ENCODE measurements around the gene DGKQ. TPM values are rescaled to one million over a fixed set of nuclear protein-coding genes. Genes with fewer than 3 reads are reported as not detected.

DGKQ gene
- total and polyA plus RNA-seq, 2 of the 8 experiments (the other 6 are each of a cell fraction or from before 2014, with no cell fraction given), result 7.3 to 9.7 TPM

DNA sequence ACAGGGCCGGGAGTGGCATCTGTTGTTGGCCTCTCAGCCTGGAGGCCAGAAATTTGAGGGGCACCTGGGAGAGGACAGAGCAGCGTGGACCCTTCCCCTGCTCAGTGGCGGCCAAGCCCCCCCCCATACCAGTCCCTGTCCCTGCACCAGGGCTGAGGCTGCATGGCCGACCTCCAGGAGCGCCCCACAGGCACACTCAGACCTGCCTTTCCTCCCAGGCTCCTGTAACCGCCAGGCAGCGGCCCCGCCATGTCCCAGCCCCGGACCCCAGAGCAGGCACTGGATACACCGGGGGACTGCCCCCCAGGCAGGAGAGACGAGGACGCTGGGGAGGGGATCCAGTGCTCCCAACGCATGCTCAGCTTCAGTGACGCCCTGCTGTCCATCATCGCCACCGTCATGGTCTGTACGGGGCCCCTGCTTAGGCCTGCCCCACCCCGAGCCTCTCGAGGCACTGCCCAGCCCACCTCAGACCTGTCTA lies 25.8 kb downstream of the DGKQ start:
- Histone ChIP-seq H4K8ac (ENCODE audit: extremely low read depth, insufficient read depth, low read length) (peak overlapping the region; percentile 78; the same call in 1 of the 2 replicates), H3K23ac (ENCODE audit: insufficient read length) (no peak overlapping the region), H2BK15ac (ENCODE audit: low read length) (no peak overlapping the region), H3K79me2 (ENCODE audit: control insufficient read depth in 1 of 2, insufficient read depth in 2 of 2, low read length in 2 of 2) (no peaks in the 10 kb centered on the region), H2BK5ac (ENCODE audit: low read depth, low read length) (no peak overlapping the region), H3K9me3 (ENCODE audit: insufficient read depth in 2 of 2, low read depth in 1 of 2, low read length in 1 of 2) (no peaks in the 10 kb centered on the region), H2AK5ac (ENCODE audit: low read depth, low read length) (no peak overlapping the region), H2BK20ac (ENCODE audit: low read length) (no peak overlapping the region), H3K36me3 (ENCODE audit: control insufficient read depth in 2 of 4, insufficient read depth in 4 of 4, low read length in 3 of 4) (no peaks in the 10 kb centered on the region), H3K4me1 (replicated peaks in 1 of 4; ENCODE audit: control insufficient read depth in 3 of 4, insufficient read depth in 4 of 4, low read length in 3 of 4) (peaks cover 3 to 10% (median 8%) of the 10 kb centered on the region in 4 experiments), H4K5ac (ENCODE audit: insufficient read length, low read depth, low read length) (no peak overlapping the region), H3K4me2 (ENCODE audit: insufficient read depth in 1 of 2, low read depth in 2 of 2, low read length in 2 of 2) (no peak overlapping the region), H3K18ac (ENCODE audit: extremely low read depth, low read length) (no peak overlapping the region), H2AFZ (ENCODE audit: low read length) (no peak overlapping the region), H4K91ac (replicated peaks; ENCODE audit: insufficient read length, low read length) (no peak overlapping the region), H3K4me3 (ENCODE audit: extremely low read depth in 1 of 4, insufficient read depth in 2 of 4, low read depth in 3 of 4, low read length in 4 of 4) (no peak overlapping the region), H3K27ac (ENCODE audit: low read depth, low read length) (no peak overlapping the region), H3K56ac (replicated peaks; ENCODE audit: insufficient read length, low read depth, low read length) (no peak overlapping the region), H3K14ac (ENCODE audit: insufficient read length) (no peak overlapping the region), H2BK120ac (replicated peaks; ENCODE audit: low read depth, low read length) (no peak overlapping the region), H3K9ac (replicated peaks in 1 of 4; ENCODE audit: extremely low read depth in 1 of 4, low read depth in 3 of 4, low read length in 3 of 4) (no peak overlapping the region), H3K79me1 (ENCODE audit: low read depth, low read length) (no peaks in the 10 kb centered on the region), H3K27me3 (replicated peaks in 1 of 4; ENCODE audit: control insufficient read depth in 3 of 4, extremely low read depth in 1 of 4, insufficient read depth in 3 of 4, low read length in 3 of 4) (peaks cover 0 to 11% (median 6%) of the 10 kb centered on the region in 4 experiments; a peak in 4 of 7 replicates), H2BK12ac (ENCODE audit: low read depth, low read length) (no peak overlapping the region), H4K20me1 (replicated peaks in 1 of 2; ENCODE audit: control insufficient read depth in 1 of 2, insufficient read depth in 2 of 2, low read length in 2 of 2) (peaks cover 0 to 2% of the 10 kb centered on the region in 2 experiments), H3K4ac (replicated peaks; ENCODE audit: insufficient read length, low read depth, low read length) (no peak overlapping the region), H3K23me2 (ENCODE audit: low read depth, low read length) (peaks cover 6% of the 10 kb centered on the region; the same call in 1 of the 2 replicates)
- ChIA-PET POLR2A (ENCODE audit: partially characterized antibody) (interaction anchor here (1.2 to 1.3 kb wide), 2 partner anchors 13 to 15 kb away, joined by 3 to 4 read pairs; partner anchors contain the start of genes GAK and TMEM175), CTCF (ENCODE audit: partially characterized antibody) (no interaction called here)
- FAIRE-seq, result no peak
- TF ChIP-seq SIX5 (IDR thresholded peaks at IDR 0.05; ENCODE audit: low read depth, low read length), result no peak
- TF ChIP-seq EP300 (IDR thresholded peaks at IDR 0.05; ENCODE audit: borderline replicate concordance in 1 of 2, low read depth in 2 of 2, low read length in 2 of 2), result no peak
- no peak for TF ChIP-seq RXRA (IDR thresholded peaks at IDR 0.05; ENCODE audit: insufficient read depth, low read depth, low read length)
- no peak for TF ChIP-seq HDAC2 (IDR thresholded peaks at IDR 0.05; ENCODE audit: borderline replicate concordance in 1 of 2, low read depth in 2 of 2, low read length in 2 of 2)
- TF ChIP-seq, protein P1, sequence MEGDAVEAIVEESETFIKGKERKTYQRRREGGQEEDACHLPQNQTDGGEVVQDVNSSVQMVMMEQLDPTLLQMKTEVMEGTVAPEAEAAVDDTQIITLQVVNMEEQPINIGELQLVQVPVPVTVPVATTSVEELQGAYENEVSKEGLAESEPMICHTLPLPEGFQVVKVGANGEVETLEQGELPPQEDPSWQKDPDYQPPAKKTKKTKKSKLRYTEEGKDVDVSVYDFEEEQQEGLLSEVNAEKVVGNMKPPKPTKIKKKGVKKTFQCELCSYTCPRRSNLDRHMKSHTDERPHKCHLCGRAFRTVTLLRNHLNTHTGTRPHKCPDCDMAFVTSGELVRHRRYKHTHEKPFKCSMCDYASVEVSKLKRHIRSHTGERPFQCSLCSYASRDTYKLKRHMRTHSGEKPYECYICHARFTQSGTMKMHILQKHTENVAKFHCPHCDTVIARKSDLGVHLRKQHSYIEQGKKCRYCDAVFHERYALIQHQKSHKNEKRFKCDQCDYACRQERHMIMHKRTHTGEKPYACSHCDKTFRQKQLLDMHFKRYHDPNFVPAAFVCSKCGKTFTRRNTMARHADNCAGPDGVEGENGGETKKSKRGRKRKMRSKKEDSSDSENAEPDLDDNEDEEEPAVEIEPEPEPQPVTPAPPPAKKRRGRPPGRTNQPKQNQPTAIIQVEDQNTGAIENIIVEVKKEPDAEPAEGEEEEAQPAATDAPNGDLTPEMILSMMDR (IDR thresholded peaks at IDR 0.05; ENCODE audit: control extremely low read depth in 1 of 3, insufficient read depth in 1 of 3, low read depth in 1 of 3, low read length in 3 of 3), result no peak
- 86% methylated on average over 19 of the region's 19 CpGs; no CpG with 5 or more reads in 1 of the 2 experiments for WGBS, 2 experiments (ENCODE audit: extremely low coverage in 1 of 2, insufficient coverage in 1 of 2, insufficient read length in 1 of 2, insufficient replicate concordance in 2 of 2, low coverage in 1 of 2, low lambda C conversion rate in 2 of 2, missing lambda C conversion rate in 1 of 2)
- DNase-seq (ENCODE audit: low read depth in 1 of 2, low spot score in 2 of 2), result no peak

Measured in H1 (cell line).